Memory B cell (primary cell): ENCODE data around the gene OLFML2A.
"Not testable (repeated sequence)": the region's sequence is repeated elsewhere in the genome, so short reads cannot be mapped to it uniquely, and the experiment has no call there.

Source experiments
- ATAC-seq: fragments of 150-1000 bp; cut with Tn5 transposase; 2 replicates; pipeline ENCODE4 v1.10.0; 2021; ENCODE audit warnings: low read depth, mild to moderate bottlenecking, moderate library complexity
- DNase-seq, 2 donors: peaks; one replicate each; pipeline ENCODE4 v3.0.0; 2022; ENCODE audit warnings: low spot score in 2 of 2
- H3K27ac Mint-ChIP-seq: one replicate; pipeline ENCODE4 v1.8.0; 2022; ENCODE audit warnings: mild to moderate bottlenecking, moderate library complexity, mixed read lengths
- H3K27me3 Mint-ChIP-seq: one replicate; pipeline ENCODE4 v1.8.0; 2022; ENCODE audit warnings: mixed read lengths
- H3K36me3 Mint-ChIP-seq: one replicate; pipeline ENCODE4 v1.8.0; 2022; ENCODE audit warnings: mild to moderate bottlenecking, mixed read lengths
- H3K4me1 Mint-ChIP-seq: one replicate; pipeline ENCODE4 v1.8.0; 2022; ENCODE audit warnings: mixed read lengths
- H3K4me3 Mint-ChIP-seq: one replicate; pipeline ENCODE4 v1.8.0; 2022; ENCODE audit warnings: mild to moderate bottlenecking, moderate library complexity, mixed read lengths
- H3K9me3 Mint-ChIP-seq: one replicate; pipeline ENCODE4 v1.8.0; 2022; ENCODE audit warnings: mixed read lengths

OLFML2A gene

GRCh38 chr9:124828489-124829333 is 51.8 kb downstream of the OLFML2A start:
- DNase-seq = no peak
- H3K4me3 Mint-ChIP-seq = no peak overlapping the region
- peaks cover 5% of the 10 kb centered on the region for H3K9me3 Mint-ChIP-seq
- ATAC-seq = no peak
- H3K4me1 Mint-ChIP-seq = peaks cover 4% of the 10 kb centered on the region
- no peaks in the 10 kb centered on the region for H3K36me3 Mint-ChIP-seq
- no peak overlapping the region for H3K27ac Mint-ChIP-seq
- peaks cover 4% of the 10 kb centered on the region for H3K27me3 Mint-ChIP-seq

- ATAC-seq = no peak
- DNase-seq = no peak
- no peak overlapping the region for H3K4me3 Mint-ChIP-seq
- no peak overlapping the region for H3K27ac Mint-ChIP-seq
- no peaks in the 10 kb centered on the region for H3K36me3 Mint-ChIP-seq
- H3K9me3 Mint-ChIP-seq = peaks cover 5% of the 10 kb centered on the region
- peaks cover 4% of the 10 kb centered on the region for H3K4me1 Mint-ChIP-seq
- H3K27me3 Mint-ChIP-seq = peaks cover 4% of the 10 kb centered on the region
These were observed 52.4 kb downstream of the OLFML2A start for GRCh38 chr9:124829334-124829669.

GRCh38 chr9:124830593-124830992 is 53.7 kb downstream of the OLFML2A start:
- Mint-ChIP-seq H3K9me3 (peaks cover 5% of the 10 kb centered on the region), H3K27ac (no peak overlapping the region), H3K4me3 (no peak overlapping the region), H3K4me1 (peaks cover 4% of the 10 kb centered on the region), H3K36me3 (no peaks in the 10 kb centered on the region), H3K27me3 (peaks cover 6% of the 10 kb centered on the region)
- DNase-seq (no peak), ATAC-seq (no peak)

- Mint-ChIP-seq H3K4me3 (no peak overlapping the region), H3K27me3 (peaks cover 9% of the 10 kb centered on the region), H3K9me3 (peaks cover 5% of the 10 kb centered on the region), H3K27ac (no peak overlapping the region), H3K4me1 (peaks cover 4% of the 10 kb centered on the region), H3K36me3 (no peaks in the 10 kb centered on the region)
- ATAC-seq = no peak
- DNase-seq = no peak
These were observed 54.9 kb downstream of the OLFML2A start for GRCh38 chr9:124831642-124832364.

- ATAC-seq = no peak
These were observed 57.7 kb downstream of the OLFML2A start for GRCh38 chr9:124834591-124834990.

GRCh38 chr9:124835026-124835557 is 58.2 kb downstream of the OLFML2A start:
- Mint-ChIP-seq H3K27ac (no peak overlapping the region), H3K36me3 (no peaks in the 10 kb centered on the region), H3K27me3 (peaks cover 14% of the 10 kb centered on the region), H3K9me3 (no peaks in the 10 kb centered on the region), H3K4me1 (no peaks in the 10 kb centered on the region), H3K4me3 (no peak overlapping the region)
- ATAC-seq (no peak), DNase-seq (no peak)

More at GRCh38 chr9:124834591-124834990, 57.7 kb downstream of the OLFML2A start:
- Mint-ChIP-seq H3K36me3 (no peaks in the 10 kb centered on the region), H3K9me3 (no peaks in the 10 kb centered on the region), H3K4me1 (no peaks in the 10 kb centered on the region), H3K27ac (no peak overlapping the region), H3K4me3 (no peak overlapping the region), H3K27me3 (peaks cover 14% of the 10 kb centered on the region)
- no peak for DNase-seq

- H3K36me3 Mint-ChIP-seq, ATAC-seq, H3K4me1 Mint-ChIP-seq, H3K9me3 Mint-ChIP-seq, DNase-seq, H3K4me3 Mint-ChIP-seq, H3K27ac Mint-ChIP-seq: not testable (repeated sequence)
- peaks cover 12% of the 10 kb centered on the region for H3K27me3 Mint-ChIP-seq
These were observed 61.2 kb downstream of the OLFML2A start for GRCh38 chr9:124838132-124838531.

- H3K27ac Mint-ChIP-seq, H3K36me3 Mint-ChIP-seq, H3K4me3 Mint-ChIP-seq, DNase-seq, H3K4me1 Mint-ChIP-seq, ATAC-seq, H3K9me3 Mint-ChIP-seq: not testable (repeated sequence)
- H3K27me3 Mint-ChIP-seq = peaks cover 12% of the 10 kb centered on the region
These were observed 61.8 kb downstream of the OLFML2A start for GRCh38 chr9:124838567-124839275.

- Mint-ChIP-seq H3K4me3 (no peak overlapping the region), H3K36me3 (no peaks in the 10 kb centered on the region)
- ATAC-seq = no peak
These were observed 62.8 kb downstream of the OLFML2A start for GRCh38 chr9:124839612-124840299.

GRCh38 chr9:124840300-124840833 is 63.4 kb downstream of the OLFML2A start:
- Mint-ChIP-seq H3K4me1 (no peaks in the 10 kb centered on the region), H3K9me3 (no peaks in the 10 kb centered on the region), H3K27ac (no peak overlapping the region), H3K27me3 (peaks cover 9% of the 10 kb centered on the region), H3K4me3 (no peak overlapping the region), H3K36me3 (no peaks in the 10 kb centered on the region)
- DNase-seq (no peak), ATAC-seq (no peak)

More at GRCh38 chr9:124839612-124840299, 62.8 kb downstream of the OLFML2A start:
- Mint-ChIP-seq H3K27me3 (peaks cover 9% of the 10 kb centered on the region), H3K4me1 (no peaks in the 10 kb centered on the region), H3K9me3 (no peaks in the 10 kb centered on the region), H3K27ac (no peak overlapping the region)
- DNase-seq = no peak

- DNase-seq (no peak), ATAC-seq (no peak)
- Mint-ChIP-seq H3K9me3 (no peaks in the 10 kb centered on the region), H3K27ac (no peak overlapping the region), H3K36me3 (no peaks in the 10 kb centered on the region), H3K4me3 (no peak overlapping the region), H3K4me1 (no peaks in the 10 kb centered on the region), H3K27me3 (peaks cover 8% of the 10 kb centered on the region)
These were observed 64.3 kb downstream of the OLFML2A start for GRCh38 chr9:124841075-124841821.

GRCh38 chr9:124843456-124844034 is 66.6 kb downstream of the OLFML2A start:
- Mint-ChIP-seq H3K9me3 (no peaks in the 10 kb centered on the region), H3K27me3 (peaks cover 4% of the 10 kb centered on the region)

More at GRCh38 chr9:124843456-124844034, 66.6 kb downstream of the OLFML2A start:
- no peaks in the 10 kb centered on the region for H3K36me3 Mint-ChIP-seq
- H3K27ac Mint-ChIP-seq = no peak overlapping the region
- no peak for ATAC-seq
- H3K4me3 Mint-ChIP-seq = no peak overlapping the region
- H3K4me1 Mint-ChIP-seq = no peaks in the 10 kb centered on the region
- DNase-seq = no peak
